Astrocyte (in vitro differentiated cells and primary cell): ENCODE data around the gene NEIL1.

Experiments used
- EZH2 ChIP-seq: IDR thresholded peaks from 2 replicates; pipeline ENCODE4 v1.6.1; 2012; ENCODE audit warnings: mild to moderate bottlenecking, low read length, inconsistent platforms; ENCODE audit not compliant: insufficient read depth
- TF ChIP-seq, protein P1 (sequence below): IDR thresholded peaks from 2 replicates; pipeline ENCODE4 v1.5.1; 2011; ENCODE audit warnings: low read depth, mild to moderate bottlenecking, inconsistent platforms, low read length, moderate library complexity; ENCODE audit not compliant: insufficient read depth

DNA sequence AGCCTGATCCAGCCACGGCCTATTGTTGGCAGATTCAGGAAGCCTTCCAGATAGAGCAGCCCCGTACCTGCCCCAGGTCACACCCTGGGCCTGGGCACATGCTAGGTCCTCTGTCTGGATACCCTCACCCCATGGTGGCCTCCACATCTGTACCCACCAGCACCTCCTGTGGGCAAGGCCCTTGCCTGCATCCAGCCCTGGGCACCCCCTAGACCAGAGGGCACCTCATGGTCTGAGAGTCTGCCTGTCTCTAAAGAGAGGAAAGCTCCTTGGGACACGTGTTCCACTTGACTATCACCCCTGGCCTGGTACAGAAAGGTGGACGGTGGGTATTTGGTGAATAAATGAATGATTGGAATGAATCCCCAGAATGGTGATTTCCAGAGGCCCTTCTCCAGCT, 19.8 kb upstream of the NEIL1 start:
- TF ChIP-seq, protein P1, sequence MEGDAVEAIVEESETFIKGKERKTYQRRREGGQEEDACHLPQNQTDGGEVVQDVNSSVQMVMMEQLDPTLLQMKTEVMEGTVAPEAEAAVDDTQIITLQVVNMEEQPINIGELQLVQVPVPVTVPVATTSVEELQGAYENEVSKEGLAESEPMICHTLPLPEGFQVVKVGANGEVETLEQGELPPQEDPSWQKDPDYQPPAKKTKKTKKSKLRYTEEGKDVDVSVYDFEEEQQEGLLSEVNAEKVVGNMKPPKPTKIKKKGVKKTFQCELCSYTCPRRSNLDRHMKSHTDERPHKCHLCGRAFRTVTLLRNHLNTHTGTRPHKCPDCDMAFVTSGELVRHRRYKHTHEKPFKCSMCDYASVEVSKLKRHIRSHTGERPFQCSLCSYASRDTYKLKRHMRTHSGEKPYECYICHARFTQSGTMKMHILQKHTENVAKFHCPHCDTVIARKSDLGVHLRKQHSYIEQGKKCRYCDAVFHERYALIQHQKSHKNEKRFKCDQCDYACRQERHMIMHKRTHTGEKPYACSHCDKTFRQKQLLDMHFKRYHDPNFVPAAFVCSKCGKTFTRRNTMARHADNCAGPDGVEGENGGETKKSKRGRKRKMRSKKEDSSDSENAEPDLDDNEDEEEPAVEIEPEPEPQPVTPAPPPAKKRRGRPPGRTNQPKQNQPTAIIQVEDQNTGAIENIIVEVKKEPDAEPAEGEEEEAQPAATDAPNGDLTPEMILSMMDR, result no peak
- TF ChIP-seq EZH2, result no peak
